Activated T-cell treated with anti-CD3 and anti-CD28 coated beads, Interleukin-2, amount 50 U/mL, for 24 hours (primary cell): ENCODE measurements around the gene VPS51.
A peak's percentile ranks its signal among the peaks of the same experiment; 100 is the strongest.

Experiments used
- DNase-seq: peaks from one replicate; pipeline ENCODE4 v3.0.0-alpha.2; 2020
- H3K27ac Mint-ChIP-seq: 2 replicates; pipeline ENCODE4 v1.8.0; 2020; ENCODE audit warnings: mild to moderate bottlenecking, mixed read lengths
- H3K27me3 Mint-ChIP-seq: 2 replicates; pipeline ENCODE4 v1.8.0; 2020; ENCODE audit warnings: mixed read lengths
- H3K36me3 Mint-ChIP-seq: 2 replicates; pipeline ENCODE4 v1.8.0; 2020; ENCODE audit warnings: low read depth, mixed read lengths
- H3K4me1 Mint-ChIP-seq: 2 replicates; pipeline ENCODE4 v1.8.0; 2020; ENCODE audit warnings: low read depth, mixed read lengths
- H3K4me3 Mint-ChIP-seq: 2 replicates; pipeline ENCODE4 v1.8.0; 2020; ENCODE audit warnings: mild to moderate bottlenecking, moderate library complexity, mixed read lengths
- H3K9me3 Mint-ChIP-seq: 2 replicates; pipeline ENCODE4 v1.8.0; 2020; ENCODE audit warnings: mixed read lengths

The VPS51 gene

GRCh38 chr11:65095974-65096806 is at the start of gene VPS51:
VPS51 (plus strand) TSS chr11:65096214; CDS start chr11:65096251, 37 bp downstream.
- H3K4me3 Mint-ChIP-seq = peak within 1 kb of the TSS; percentile 92
- peaks cover 31% of the 10 kb centered on the region for H3K36me3 Mint-ChIP-seq
- peaks cover 21% of the 10 kb centered on the region for H3K4me1 Mint-ChIP-seq
- DNase-seq = peak; percentile 87
- H3K9me3 Mint-ChIP-seq = no peaks in the 10 kb centered on the region
- H3K27me3 Mint-ChIP-seq = no peaks in the 10 kb centered on the region
- H3K27ac Mint-ChIP-seq = peak within 1 kb of the TSS; percentile 96

DNA sequence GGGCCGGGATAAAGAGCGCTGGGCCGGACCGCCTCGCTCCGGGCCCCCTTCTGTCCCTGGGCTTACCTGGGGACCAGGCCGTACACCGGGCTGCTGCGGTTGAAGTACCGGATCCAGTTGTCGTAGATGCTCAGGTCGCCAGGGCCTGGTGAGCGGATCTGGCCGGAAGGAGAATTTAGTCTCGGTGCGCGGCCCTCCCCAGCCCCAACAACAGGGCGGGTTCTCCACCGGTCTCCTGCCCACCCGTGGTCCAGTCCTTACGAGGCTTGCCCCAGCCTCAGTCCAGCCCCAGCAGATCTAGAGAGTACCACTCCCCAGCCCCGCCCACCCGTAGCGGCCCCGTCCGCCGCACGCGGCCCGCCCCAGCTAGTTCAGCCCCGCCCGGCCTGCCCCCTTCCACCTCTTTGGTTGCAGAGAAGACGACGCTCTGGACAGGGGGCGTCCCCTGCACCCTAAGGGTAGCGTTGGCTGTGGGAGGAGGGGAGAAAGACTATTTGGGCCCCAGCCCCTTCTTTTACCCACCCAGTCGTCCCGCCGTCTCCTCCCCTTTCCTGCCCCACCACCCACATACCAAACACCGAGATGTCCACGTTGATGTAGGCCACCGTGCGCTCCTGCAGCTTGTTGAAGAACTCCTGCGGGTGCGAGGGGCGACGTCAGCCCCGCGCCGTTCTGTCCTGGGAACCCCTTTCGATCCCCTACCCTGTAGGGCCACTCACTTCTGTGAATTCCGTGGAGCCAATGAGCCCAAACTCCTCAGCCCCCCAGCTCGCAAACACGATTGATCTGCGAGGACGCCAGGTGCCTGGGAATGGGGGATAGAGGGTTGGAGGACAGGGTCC is 48.2 kb upstream of the VPS51 start:
- peaks cover 32% of the 10 kb centered on the region for H3K4me1 Mint-ChIP-seq
- DNase-seq = peak; percentile 60
- H3K4me3 Mint-ChIP-seq = peak overlapping the region; percentile 80
- H3K9me3 Mint-ChIP-seq = no peaks in the 10 kb centered on the region
- H3K27me3 Mint-ChIP-seq = no peaks in the 10 kb centered on the region
- peaks cover 20% of the 10 kb centered on the region for H3K36me3 Mint-ChIP-seq
- H3K27ac Mint-ChIP-seq = peak overlapping the region; percentile 85

DNA sequence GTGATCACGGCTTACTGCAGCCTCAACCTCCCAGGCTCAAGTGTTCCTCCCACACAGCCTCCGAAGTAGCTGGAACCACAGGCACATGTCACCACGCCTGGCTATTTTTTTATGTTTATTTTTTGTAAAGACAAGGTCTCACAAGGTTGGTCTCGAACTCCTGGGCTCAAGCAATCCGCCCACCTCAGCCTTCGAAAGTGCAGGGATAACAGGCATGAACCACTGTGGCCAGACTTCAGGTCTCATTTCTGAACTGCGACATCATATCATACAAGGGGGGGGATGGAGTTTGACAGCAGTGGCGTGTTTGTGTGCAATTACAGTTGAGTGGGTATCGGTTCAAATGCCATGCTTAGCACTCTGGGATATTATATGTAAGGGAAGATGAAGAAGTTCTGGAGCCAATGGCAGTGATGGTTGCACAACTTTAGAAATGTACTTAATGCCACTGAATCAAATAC is 44.6 kb upstream of the VPS51 start:
- H3K4me3 Mint-ChIP-seq = no peak overlapping the region
- no peak overlapping the region for H3K27ac Mint-ChIP-seq
- H3K27me3 Mint-ChIP-seq = no peaks in the 10 kb centered on the region

DNA sequence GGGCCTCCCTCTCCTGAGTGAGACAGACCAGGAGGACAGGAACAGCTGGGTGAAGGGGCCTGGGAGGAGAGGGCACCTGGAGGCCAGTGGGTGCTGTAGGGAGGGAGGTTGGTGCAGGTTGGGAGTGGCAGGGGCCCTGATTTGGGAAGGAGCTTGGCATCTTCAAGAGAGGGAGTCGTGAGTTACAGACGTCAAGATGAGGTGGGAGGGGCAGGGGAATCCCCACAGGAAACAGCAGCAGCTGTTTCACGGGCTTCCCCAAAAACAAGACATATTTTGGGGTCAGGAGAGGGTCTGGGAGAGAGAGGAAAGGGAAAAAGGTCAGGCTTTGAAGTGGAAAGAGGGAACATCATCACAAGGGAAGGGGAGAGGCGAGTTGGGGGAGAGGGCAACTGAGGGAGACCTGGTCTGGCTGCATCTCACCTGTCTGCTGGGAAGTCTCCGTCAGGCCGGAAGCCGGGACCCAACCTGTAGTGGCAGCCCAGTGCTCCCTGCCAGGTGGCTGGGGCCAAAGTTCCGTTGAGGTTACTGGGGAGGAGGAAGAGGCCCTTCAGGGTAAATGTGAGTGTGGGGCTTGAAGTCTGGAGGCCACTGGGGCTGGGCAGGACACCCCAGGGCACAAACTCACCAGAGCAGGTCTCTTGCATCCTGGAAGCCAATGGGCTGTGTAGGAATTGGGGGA is 42.0 kb upstream of the VPS51 start:
- no peak for DNase-seq
- Mint-ChIP-seq H3K36me3 (no peaks in the 10 kb centered on the region), H3K4me3 (no peak overlapping the region), H3K27ac (no peak overlapping the region), H3K9me3 (no peaks in the 10 kb centered on the region), H3K27me3 (no peaks in the 10 kb centered on the region), H3K4me1 (peaks cover 18% of the 10 kb centered on the region)

More for the DNA sequence above, 44.6 kb upstream of the VPS51 start:
- Mint-ChIP-seq H3K9me3 (no peaks in the 10 kb centered on the region), H3K4me1 (peaks cover 35% of the 10 kb centered on the region), H3K36me3 (no peaks in the 10 kb centered on the region)
- no peak for DNase-seq

GRCh38 chr11:65055538-65055937 is 40.5 kb upstream of the VPS51 start:
- Mint-ChIP-seq H3K4me1 (peaks cover 18% of the 10 kb centered on the region), H3K27me3 (no peaks in the 10 kb centered on the region), H3K36me3 (no peaks in the 10 kb centered on the region), H3K4me3 (no peak overlapping the region), H3K9me3 (no peaks in the 10 kb centered on the region), H3K27ac (no peak overlapping the region)
- no peak for DNase-seq

DNA sequence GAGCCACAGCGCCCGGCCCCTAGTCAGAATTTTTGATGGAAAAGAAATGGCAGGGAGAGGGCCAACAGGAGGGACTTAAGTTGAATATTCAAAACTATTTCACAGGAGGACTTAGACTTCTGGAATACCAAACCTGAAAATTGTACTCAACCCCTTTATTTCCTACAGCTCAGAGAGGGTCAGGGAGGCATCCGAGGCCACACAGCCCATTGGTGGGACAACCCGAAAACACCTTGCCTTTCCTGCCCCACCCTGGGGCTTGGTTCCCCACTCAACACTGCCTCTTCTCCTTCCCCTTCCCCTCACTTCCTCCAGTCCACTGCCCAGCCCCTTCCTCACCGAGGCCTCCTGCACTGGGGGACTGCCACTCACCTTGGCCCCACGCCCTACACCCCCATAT is 39.0 kb upstream of the VPS51 start:
- H3K4me1 Mint-ChIP-seq = peaks cover 15% of the 10 kb centered on the region
- DNase-seq = no peak
- no peaks in the 10 kb centered on the region for H3K36me3 Mint-ChIP-seq
- no peak overlapping the region for H3K4me3 Mint-ChIP-seq
- H3K27me3 Mint-ChIP-seq = no peaks in the 10 kb centered on the region
- no peaks in the 10 kb centered on the region for H3K9me3 Mint-ChIP-seq
- H3K27ac Mint-ChIP-seq = no peak overlapping the region

GRCh38 chr11:65057526-65057925 is 38.5 kb upstream of the VPS51 start:
- H3K36me3 Mint-ChIP-seq = no peaks in the 10 kb centered on the region
- no peak for DNase-seq

DNA sequence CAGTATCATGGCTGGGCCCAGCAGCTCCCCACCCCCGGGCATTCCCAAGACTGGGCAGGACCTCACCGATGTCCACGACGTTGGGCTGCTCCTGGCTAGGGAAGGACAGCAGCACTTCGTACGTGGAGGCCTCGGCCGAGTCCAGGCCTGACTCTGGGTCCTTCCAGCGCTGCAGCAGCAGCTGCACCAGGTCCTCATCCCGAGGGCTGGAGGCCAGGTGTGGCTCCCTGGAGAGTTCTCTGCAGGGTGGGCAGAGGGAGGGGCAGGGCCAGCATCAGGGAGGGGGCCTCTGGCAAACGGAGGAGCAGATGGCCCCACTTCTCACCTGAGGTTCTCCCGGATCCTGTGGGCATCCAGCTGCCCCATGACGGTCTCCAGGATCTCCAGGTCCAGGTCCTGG is 38.0 kb upstream of the VPS51 start:
- H3K9me3 Mint-ChIP-seq = no peaks in the 10 kb centered on the region
- no peak overlapping the region for H3K27ac Mint-ChIP-seq
- no peaks in the 10 kb centered on the region for H3K36me3 Mint-ChIP-seq

More at GRCh38 chr11:65057526-65057925, 38.5 kb upstream of the VPS51 start:
- Mint-ChIP-seq H3K27ac (no peak overlapping the region), H3K4me3 (no peak overlapping the region), H3K27me3 (no peaks in the 10 kb centered on the region), H3K4me1 (peaks cover 15% of the 10 kb centered on the region), H3K9me3 (no peaks in the 10 kb centered on the region)

DNA sequence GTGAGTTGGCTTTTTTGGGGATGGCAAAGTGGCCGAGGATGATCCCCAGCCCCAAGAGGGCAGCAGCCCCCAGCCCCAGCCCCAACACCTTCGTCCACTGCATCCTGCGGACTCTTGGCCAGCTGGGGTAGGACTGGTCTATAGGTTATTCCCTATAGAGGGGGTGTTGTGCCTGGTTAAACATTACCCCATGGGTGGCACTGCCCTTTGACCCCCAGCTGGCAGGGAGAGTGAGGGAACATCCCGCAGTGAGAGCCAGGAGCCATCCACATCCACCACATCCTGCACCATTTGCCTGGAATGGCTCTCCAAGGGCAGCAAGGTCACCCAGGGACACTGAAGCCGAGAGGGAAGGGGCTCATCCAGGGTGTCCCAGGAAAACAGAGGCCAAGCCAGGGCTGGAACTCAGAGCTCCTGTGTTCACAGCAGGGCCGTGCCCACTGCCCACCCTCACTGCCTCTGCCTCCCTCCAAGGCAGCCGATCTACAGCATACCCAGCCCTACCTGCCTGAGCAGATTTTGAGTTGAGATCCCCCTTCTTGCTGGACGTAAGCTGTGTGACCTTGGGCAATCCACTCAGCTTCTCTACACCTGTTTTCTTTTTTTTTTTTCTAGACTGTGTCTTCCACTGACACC is 37.5 kb upstream of the VPS51 start, which contains the start of gene NAALADL1:
Gene NAALADL1, minus strand, starts transcription at position 135 of the 636 bp plus-strand sequence. Its CDS starts 32 bp downstream, at position 103.
- no peak for DNase-seq
- Mint-ChIP-seq H3K9me3 (no peaks in the 10 kb centered on the region), H3K27me3 (no peaks in the 10 kb centered on the region), H3K27ac (no peak within 1 kb of the TSS), H3K36me3 (no peaks in the 10 kb centered on the region), H3K4me3 (no peak within 1 kb of the TSS), H3K4me1 (peaks cover 12% of the 10 kb centered on the region)

More for the DNA sequence above, 38.0 kb upstream of the VPS51 start:
- no peak for DNase-seq
- peaks cover 15% of the 10 kb centered on the region for H3K4me1 Mint-ChIP-seq
- no peaks in the 10 kb centered on the region for H3K27me3 Mint-ChIP-seq
- no peak overlapping the region for H3K4me3 Mint-ChIP-seq

DNA sequence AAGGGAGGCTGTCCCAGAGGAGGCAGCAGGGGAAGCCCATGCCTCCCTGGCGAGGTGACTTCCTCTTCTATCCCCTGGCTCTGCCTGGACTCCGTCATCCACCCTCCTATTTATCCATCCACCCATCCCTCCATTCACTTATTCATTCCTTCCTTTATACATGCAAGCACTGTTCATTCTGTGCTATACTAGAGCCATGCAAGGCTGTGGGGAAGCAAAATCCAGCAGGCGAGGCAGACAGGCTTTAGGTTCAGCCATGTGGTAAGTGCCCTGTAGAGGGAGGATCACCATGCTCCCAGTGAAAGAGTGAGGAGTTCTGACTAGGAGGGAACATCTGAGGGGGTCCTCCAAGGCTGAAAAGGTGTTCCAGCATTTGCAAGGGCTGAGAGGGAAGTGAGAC is 36.5 kb upstream of the VPS51 start:
- Mint-ChIP-seq H3K9me3 (no peaks in the 10 kb centered on the region), H3K4me1 (peaks cover 3% of the 10 kb centered on the region)

GRCh38 chr11:65059959-65060824 is 35.8 kb upstream of the VPS51 start:
- DNase-seq = no peak
- H3K4me3 Mint-ChIP-seq = no peak overlapping the region
- no peaks in the 10 kb centered on the region for H3K36me3 Mint-ChIP-seq
- no peak overlapping the region for H3K27ac Mint-ChIP-seq
- H3K9me3 Mint-ChIP-seq = no peaks in the 10 kb centered on the region
- no peaks in the 10 kb centered on the region for H3K27me3 Mint-ChIP-seq
- H3K4me1 Mint-ChIP-seq = no peaks in the 10 kb centered on the region

More for the DNA sequence above, 36.5 kb upstream of the VPS51 start:
- Mint-ChIP-seq H3K36me3 (no peaks in the 10 kb centered on the region), H3K4me3 (no peak overlapping the region), H3K27ac (no peak overlapping the region), H3K27me3 (no peaks in the 10 kb centered on the region)
- DNase-seq = no peak

DNA sequence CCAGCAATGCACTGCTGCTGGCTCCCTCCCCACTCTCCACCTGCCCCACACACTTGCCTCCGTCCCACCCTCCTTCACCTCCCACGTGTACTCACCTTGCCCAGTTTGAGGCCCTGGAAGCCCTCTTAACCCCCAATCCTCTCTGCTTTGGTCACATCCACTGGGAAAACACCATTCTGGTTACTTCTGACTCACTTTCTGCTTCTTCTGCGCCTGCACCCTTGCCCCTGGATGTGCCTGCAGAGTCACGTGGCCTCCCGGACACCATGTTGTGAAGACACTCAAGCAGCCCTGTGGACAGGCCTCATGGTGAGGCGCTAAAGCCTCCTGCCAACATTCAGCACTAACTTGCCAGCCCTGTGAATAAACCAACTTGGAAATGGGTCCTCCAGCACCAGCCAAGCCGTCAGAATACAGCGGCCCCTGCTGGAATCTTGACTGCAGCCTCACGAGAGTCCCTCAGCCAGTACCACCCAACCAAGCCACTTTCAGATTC is 35.1 kb upstream of the VPS51 start:
- H3K36me3 Mint-ChIP-seq = no peaks in the 10 kb centered on the region
- no peaks in the 10 kb centered on the region for H3K9me3 Mint-ChIP-seq
- no peak for DNase-seq
- H3K4me3 Mint-ChIP-seq = no peak overlapping the region
- no peak overlapping the region for H3K27ac Mint-ChIP-seq
- H3K4me1 Mint-ChIP-seq = no peaks in the 10 kb centered on the region
- no peaks in the 10 kb centered on the region for H3K27me3 Mint-ChIP-seq

- Mint-ChIP-seq H3K36me3 (no peaks in the 10 kb centered on the region), H3K9me3 (no peaks in the 10 kb centered on the region), H3K4me3 (no peak overlapping the region), H3K27ac (no peak overlapping the region), H3K4me1 (no peaks in the 10 kb centered on the region), H3K27me3 (no peaks in the 10 kb centered on the region)
- DNase-seq = no peak
These were observed 32.5 kb upstream of the VPS51 start for GRCh38 chr11:65063532-65063931.
